Measurements from ENCODE around the gene SLC16A12.
A peak's percentile ranks its signal among the peaks of the same experiment; 100 is the strongest.

SLC16A12 gene

DNA sequence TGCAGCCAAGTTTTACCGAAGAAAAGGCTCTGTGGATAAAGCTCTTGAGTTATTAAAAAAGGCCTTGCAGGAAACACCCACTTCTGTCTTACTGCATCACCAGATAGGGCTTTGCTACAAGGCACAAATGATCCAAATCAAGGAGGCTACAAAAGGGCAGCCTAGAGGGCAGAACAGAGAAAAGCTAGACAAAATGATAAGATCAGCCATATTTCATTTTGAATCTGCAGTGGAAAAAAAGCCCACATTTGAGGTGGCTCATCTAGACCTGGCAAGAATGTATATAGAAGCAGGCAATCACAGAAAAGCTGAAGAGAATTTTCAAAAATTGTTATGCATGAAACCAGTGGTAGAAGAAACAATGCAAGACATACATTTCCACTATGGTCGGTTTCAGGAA lies 132.4 kb downstream of the SLC16A12 start:
- CTCF ChIA-PET: interaction anchor here (0.7 kb wide), 1 partner anchor 162 kb away, joined by 3 read pairs; no protein-coding TSS in a partner anchor
- H3K4me3 ChIP-seq (ENCODE audit: low read depth, low read length): no peak overlapping the region
- no peaks in the 10 kb centered on the region for H3K9me3 ChIP-seq (ENCODE audit: control insufficient read depth, insufficient read depth, low read depth, low read length)
- peaks cover 0 to 10% of the 10 kb centered on the region in 2 experiments; a peak in 1 of 3 replicates for H3K36me3 ChIP-seq (ENCODE audit: control insufficient read depth in 2 of 2, insufficient read depth in 1 of 2, low read length in 2 of 2)
- TF ChIP-seq ZNF530 (tag by site-specific recombination; IDR thresholded peaks at IDR 0.05; ENCODE audit: low read depth) (no peak), ZNF221 (tag by site-specific recombination; IDR thresholded peaks at IDR 0.05; ENCODE audit: borderline replicate concordance) (no peak), ZNF354C (tag by site-specific recombination; IDR thresholded peaks at IDR 0.05; ENCODE audit: borderline replicate concordance, low read depth) (no peak), ZNF146 (tag by site-specific recombination; IDR thresholded peaks at IDR 0.05) (no peak), ZEB2 (tag by site-specific recombination; IDR thresholded peaks at IDR 0.05) (no peak), IKZF3 (tag by site-specific recombination; IDR thresholded peaks at IDR 0.05) (no peak), ZNF248 (tag by site-specific recombination; IDR thresholded peaks at IDR 0.05) (no peak), ZNF510 (tag by site-specific recombination; IDR thresholded peaks at IDR 0.05; ENCODE audit: insufficient replicate concordance) (no peak)
- no peak overlapping the region for H3K27ac ChIP-seq (ENCODE audit: extremely low read depth, low read depth, low read length)
- POLR2A ChIA-PET: no interaction called here
- H3K4me1 ChIP-seq (ENCODE audit: control insufficient read depth, insufficient read depth, low read length): no peaks in the 10 kb centered on the region

DNA sequence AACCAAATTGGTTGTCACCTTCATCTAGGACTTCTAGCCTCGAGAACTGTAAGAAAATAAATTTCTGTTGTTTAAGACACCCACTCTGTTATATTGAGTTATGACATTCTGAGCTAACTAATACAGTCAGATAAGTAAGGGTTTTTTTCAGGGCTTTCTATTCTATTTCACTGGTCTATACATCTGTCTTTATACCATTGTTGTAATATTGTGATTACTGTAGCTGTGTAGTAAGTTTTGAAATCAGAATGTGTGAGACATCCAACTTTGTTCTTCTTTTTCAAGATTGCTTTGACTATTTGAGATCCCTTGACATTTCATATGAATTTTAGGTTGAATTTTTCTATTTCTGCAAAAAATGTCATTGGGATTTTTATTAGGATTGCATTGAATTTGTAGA lies 135.4 kb downstream of the SLC16A12 start:
- Histone ChIP-seq H3K27ac (ENCODE audit: extremely low read depth, low read depth, low read length) (no peak overlapping the region), H3K4me3 (ENCODE audit: low read depth, low read length) (no peak overlapping the region), H3K36me3 (ENCODE audit: control insufficient read depth in 2 of 2, insufficient read depth in 1 of 2, low read length in 2 of 2) (peaks cover 0 to 10% of the 10 kb centered on the region in 2 experiments; a peak in 1 of 3 replicates), H3K4me1 (ENCODE audit: control insufficient read depth, insufficient read depth, low read length) (no peaks in the 10 kb centered on the region), H3K9me3 (ENCODE audit: control insufficient read depth, insufficient read depth, low read depth, low read length) (no peaks in the 10 kb centered on the region)
- CTCF ChIA-PET: interaction anchor here (0.5 to 0.8 kb wide), 3 partner anchors 9 to 183 kb away, joined by 3 to 4 read pairs (median 3); no protein-coding TSS in a partner anchor
- TF ChIP-seq GLI2 (tag by site-specific recombination; IDR thresholded peaks at IDR 0.05; ENCODE audit: borderline replicate concordance, low read depth) (no peak), ZNF391 (tag by site-specific recombination; IDR thresholded peaks at IDR 0.05; ENCODE audit: borderline replicate concordance, low read depth) (no peak), ZNF404 (tag by site-specific recombination; IDR thresholded peaks at IDR 0.05) (no peak), ZNF16 (tag by site-specific recombination; IDR thresholded peaks at IDR 0.05; ENCODE audit: low read depth) (no peak), ZIC2 (tag by site-specific recombination; IDR thresholded peaks at IDR 0.05) (no peak), YY2 (tag by site-specific recombination; IDR thresholded peaks at IDR 0.05) (no peak)
- TF ChIP-seq, protein P1, sequence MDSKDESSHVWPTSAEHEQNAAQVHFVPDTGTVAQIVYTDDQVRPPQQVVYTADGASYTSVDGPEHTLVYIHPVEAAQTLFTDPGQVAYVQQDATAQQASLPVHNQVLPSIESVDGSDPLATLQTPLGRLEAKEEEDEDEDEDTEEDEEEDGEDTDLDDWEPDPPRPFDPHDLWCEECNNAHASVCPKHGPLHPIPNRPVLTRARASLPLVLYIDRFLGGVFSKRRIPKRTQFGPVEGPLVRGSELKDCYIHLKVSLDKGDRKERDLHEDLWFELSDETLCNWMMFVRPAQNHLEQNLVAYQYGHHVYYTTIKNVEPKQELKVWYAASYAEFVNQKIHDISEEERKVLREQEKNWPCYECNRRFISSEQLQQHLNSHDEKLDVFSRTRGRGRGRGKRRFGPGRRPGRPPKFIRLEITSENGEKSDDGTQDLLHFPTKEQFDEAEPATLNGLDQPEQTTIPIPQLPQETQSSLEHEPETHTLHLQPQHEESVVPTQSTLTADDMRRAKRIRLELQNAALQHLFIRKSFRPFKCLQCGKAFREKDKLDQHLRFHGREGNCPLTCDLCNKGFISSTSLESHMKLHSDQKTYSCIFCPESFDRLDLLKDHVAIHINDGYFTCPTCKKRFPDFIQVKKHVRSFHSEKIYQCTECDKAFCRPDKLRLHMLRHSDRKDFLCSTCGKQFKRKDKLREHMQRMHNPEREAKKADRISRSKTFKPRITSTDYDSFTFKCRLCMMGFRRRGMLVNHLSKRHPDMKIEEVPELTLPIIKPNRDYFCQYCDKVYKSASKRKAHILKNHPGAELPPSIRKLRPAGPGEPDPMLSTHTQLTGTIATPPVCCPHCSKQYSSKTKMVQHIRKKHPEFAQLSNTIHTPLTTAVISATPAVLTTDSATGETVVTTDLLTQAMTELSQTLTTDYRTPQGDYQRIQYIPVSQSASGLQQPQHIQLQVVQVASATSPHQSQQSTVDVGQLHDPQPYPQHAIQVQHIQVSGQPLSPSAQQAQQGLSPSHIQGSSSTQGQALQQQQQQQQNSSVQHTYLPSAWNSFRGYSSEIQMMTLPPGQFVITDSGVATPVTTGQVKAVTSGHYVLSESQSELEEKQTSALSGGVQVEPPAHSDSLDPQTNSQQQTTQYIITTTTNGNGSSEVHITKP (tag by site-specific recombination; IDR thresholded peaks at IDR 0.05): no peak
- POLR2A ChIA-PET: no interaction called here

DNA sequence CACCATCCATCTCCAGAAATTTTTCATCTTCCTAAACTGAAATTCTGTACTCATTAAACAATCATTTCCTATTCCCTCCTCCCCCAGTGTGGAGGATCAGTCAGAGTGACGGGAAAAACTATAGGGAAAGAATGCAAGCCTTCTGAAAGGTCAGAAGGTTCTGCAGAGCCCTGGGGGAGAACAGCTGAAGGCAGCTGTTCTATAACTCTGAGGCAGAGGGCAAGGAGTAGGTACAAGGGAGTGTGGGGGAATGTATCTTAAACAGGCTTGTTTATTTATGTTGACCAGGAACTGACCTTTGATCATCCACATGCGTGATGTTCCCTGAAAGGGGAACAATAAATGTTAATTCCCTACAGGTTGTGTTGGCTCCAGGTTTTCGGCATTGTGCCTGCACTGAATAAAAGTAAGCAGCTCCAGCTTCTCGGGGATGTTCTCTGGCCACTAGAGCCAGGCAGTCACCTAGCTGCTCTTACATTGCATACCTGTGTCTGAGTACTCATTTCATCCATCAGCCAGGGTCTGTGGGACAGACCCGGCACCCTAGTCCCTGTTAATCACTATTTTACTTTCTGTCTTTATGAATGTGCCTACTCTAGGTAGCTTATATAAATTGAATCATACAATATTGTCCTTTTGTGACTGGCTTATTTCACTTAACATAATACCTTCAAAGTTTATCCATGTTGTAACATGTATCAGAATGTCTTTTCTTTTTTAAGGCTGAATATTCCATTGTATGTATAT lies 137.2 kb downstream of the SLC16A12 start:
- 0 out of 2 replicates have a peak, but pooled peaks cover 2% of the 10 kb centered on the region for H3K4me1 ChIP-seq (ENCODE audit: control insufficient read depth, insufficient read depth, low read length)
- no peaks in the 10 kb centered on the region for H3K9me3 ChIP-seq (ENCODE audit: control insufficient read depth, insufficient read depth, low read depth, low read length)
- POLR2A ChIA-PET: no interaction called here
- TF ChIP-seq TCF7L2 (IDR thresholded peaks at IDR 0.05; ENCODE audit: borderline replicate concordance, low read depth, low read length) (no peak), SETDB1 (IDR thresholded peaks at IDR 0.05; ENCODE audit: insufficient read length, low read length) (peak; percentile 74), ZNF571 (tag by site-specific recombination; IDR thresholded peaks at IDR 0.05) (no peak), TRIM28 (IDR thresholded peaks at IDR 0.05; ENCODE audit: borderline replicate concordance, low read length) (peak; percentile 84; the same call in 1 of the 2 replicates)
- H3K36me3 ChIP-seq (ENCODE audit: control insufficient read depth in 2 of 2, insufficient read depth in 1 of 2, low read length in 2 of 2): peaks cover 0 to 7% of the 10 kb centered on the region in 2 experiments; a peak in 1 of 3 replicates
- CTCF ChIA-PET: no interaction called here
- no peak overlapping the region for H3K4me3 ChIP-seq (ENCODE audit: low read depth, low read length)
- H3K27ac ChIP-seq (ENCODE audit: extremely low read depth, low read depth, low read length): no peak overlapping the region
